Activated CD4-positive, alpha-beta T cell treated with anti-CD3 and anti-CD28 coated beads for 48 hours (primary cell): ENCODE results near the gene FAM184A.
A peak's percentile ranks its signal among the peaks of the same experiment; 100 is the strongest.

Experiments
- DNase-seq: peaks from one replicate; pipeline ENCODE4 v3.0.0-alpha.2; 2020

Gene FAM184A

GRCh38 chr6:118945217-118945616 lies 133.2 kb downstream of the FAM184A start:
- no peak for DNase-seq

- no peak for DNase-seq
Measured at GRCh38 chr6:118940770-118941169, 137.7 kb downstream of the FAM184A start.

DNA sequence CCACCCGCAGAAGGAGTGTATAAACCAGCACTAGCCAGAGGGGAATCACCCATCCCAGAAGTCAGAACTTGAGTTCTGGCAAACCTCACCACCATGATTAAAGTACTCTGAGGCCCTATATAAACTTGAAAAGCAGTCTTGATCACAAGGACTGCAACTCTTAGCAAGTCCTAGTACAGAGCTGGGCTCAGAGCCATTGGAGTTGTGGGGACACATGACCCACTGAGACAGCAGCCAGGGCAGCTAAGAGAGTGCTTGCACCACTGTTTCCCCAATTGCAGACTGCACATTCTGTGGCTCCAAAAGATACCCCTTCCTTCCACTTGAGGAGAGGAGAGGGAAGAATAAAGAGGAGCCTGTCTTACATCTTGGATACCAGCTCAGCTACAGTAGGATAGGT lies 138.8 kb downstream of the FAM184A start:
- DNase-seq: no peak

GRCh38 chr6:118935978-118936703 lies 142.3 kb downstream of the FAM184A start:
- DNase-seq: no peak

- no peak for DNase-seq
Measured at GRCh38 chr6:118935331-118935668, 143.2 kb downstream of the FAM184A start.

- peak; percentile 92 for DNase-seq
Measured at GRCh38 chr6:118934461-118935330, 143.8 kb downstream of the FAM184A start, which contains the start of gene MCM9. MCM9 (minus strand) TSS chr6:118935159; CDS start chr6:118931723, 3,436 bp downstream.

GRCh38 chr6:118933855-118934460 lies 144.5 kb downstream of the FAM184A start:
- no peak for DNase-seq

GRCh38 chr6:118932421-118932820 lies 146.0 kb downstream of the FAM184A start:
- no peak for DNase-seq

DNA sequence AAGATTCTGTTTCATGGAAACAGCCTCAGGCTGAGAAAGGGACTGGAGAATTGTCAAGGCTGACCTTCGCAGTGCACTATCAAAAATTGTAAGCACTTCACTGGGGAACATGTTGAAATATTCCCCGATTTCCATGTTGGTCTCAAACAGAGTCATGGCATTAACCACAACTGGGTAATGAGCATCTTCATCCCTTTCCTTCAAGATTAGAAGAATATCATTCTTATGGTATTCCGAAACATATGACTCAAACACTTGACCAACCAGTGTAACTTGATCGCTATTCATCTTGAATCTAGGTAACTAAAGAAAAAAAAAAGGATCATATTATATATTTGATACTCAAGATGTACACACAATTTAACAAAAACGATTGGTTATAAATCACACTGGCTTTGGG lies 147.0 kb downstream of the FAM184A start:
- DNase-seq: no peak

DNA sequence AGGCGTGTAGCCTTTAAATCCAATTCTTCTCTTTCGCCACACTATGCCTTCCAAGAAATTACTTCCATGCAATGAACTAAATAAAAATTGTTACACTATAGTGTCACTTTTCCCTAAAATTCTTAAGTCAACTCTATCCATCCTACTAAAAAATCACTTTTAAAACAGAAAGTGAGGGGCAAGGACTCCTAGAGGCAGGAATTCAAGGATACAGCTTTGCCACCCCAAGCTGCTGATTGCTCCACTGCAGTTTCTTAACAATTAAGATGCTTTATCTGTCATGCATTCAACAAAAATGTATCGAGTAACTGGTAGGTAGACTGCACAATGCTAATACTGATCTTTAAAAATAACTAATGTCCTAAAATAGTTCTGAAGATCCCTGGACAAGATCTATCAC lies 147.8 kb downstream of the FAM184A start:
- no peak for DNase-seq

GRCh38 chr6:118923035-118923434 lies 155.4 kb downstream of the FAM184A start:
- DNase-seq: no peak

- DNase-seq: no peak
Measured at GRCh38 chr6:118921084-118921483, 157.4 kb downstream of the FAM184A start.

GRCh38 chr6:118918329-118918725 lies 160.1 kb downstream of the FAM184A start:
- no peak for DNase-seq

GRCh38 chr6:118917546-118918328 lies 160.7 kb downstream of the FAM184A start:
- no peak for DNase-seq

DNA sequence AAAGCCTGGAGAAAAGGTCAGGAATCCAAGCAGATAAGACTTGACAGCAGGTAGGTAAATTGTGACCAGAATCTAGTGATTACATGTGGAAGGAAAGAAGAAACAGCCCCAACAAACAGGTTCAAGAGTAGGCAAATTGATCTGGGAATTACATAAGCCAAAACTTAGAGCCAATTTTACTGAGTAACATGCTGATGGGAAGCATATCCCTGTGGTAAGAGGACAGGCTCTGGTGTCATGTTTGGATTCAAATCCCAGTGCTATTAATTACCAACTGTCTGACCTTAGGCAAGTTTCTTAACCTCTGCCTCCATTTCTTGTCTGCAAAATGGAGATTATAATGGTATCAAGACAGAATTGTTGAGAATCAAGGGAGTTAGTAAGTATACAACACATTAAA lies 163.9 kb downstream of the FAM184A start:
- no peak for DNase-seq

DNA sequence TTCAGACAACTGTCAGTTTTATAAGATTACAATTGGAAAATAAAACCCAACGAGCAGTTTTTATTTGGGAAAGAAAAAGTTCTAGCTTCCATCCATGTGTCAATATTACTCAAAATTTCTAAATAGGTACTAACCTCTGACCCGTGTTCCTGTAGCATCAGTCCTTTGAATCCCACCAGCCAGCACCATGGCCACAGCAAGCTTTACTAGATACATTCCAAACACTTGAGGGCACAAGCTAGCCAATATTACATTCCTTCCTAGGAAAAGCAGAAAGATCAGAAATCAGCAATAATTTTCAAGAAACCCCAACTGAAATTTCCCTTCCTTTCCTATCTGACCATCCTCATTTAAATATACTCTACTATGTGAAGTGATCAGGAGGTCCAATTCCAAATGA lies 165.3 kb downstream of the FAM184A start:
- DNase-seq: no peak

DNA sequence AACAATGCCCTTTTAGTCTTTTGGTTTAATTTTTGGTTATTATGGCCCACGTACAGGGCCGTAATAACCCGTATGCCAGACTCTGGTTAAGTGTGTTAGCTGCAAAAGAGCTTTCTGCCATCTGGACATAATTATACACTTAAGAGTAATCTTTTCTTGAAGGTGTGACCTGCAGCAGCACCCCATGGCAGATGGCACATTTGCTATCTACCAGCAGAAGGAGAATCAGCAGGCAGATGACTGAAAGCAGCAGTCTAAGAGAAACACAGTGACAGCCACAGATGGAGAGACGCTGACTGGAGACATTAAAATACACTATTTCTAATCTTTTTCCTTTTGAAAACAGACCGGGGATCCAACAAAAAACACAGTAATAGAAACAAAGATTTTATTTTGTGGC lies 165.8 kb downstream of the FAM184A start:
- no peak for DNase-seq
